ENCODE data around the gene TMEM59. TPM values are rescaled to one million over a fixed set of nuclear protein-coding genes. Genes with fewer than 3 reads are reported as not detected.
"Not testable (repeated sequence)": the region's sequence is repeated elsewhere in the genome, so short reads cannot be mapped to it uniquely, and the experiment has no call there.

TMEM59 gene
- total RNA-seq, 2 experiments from 2014 or later, result 99.3 to 120 TPM

- ATAC-seq (no peak), DNase-seq (no peak)
- peaks cover 1% of the 10 kb centered on the region for H3K27me3 Mint-ChIP-seq
- no peaks in the 10 kb centered on the region for H3K36me3 Mint-ChIP-seq (ENCODE audit: low read depth)
- POLR2A ChIA-PET, result no interaction called here
- CTCF ChIA-PET, result no interaction called here
- no peak overlapping the region for H3K27ac Mint-ChIP-seq
- no peaks in the 10 kb centered on the region for H3K9me3 Mint-ChIP-seq (ENCODE audit: low read depth)
- intact Hi-C loops (cut with DNase I, micrococcal nuclease), result no loop called here
- no peaks in the 10 kb centered on the region for H3K4me1 Mint-ChIP-seq
- H3K4me3 Mint-ChIP-seq, result no peak overlapping the region
Measured at GRCh38 chr1:53998223-53998622, 54.8 kb downstream of the TMEM59 start.

DNA sequence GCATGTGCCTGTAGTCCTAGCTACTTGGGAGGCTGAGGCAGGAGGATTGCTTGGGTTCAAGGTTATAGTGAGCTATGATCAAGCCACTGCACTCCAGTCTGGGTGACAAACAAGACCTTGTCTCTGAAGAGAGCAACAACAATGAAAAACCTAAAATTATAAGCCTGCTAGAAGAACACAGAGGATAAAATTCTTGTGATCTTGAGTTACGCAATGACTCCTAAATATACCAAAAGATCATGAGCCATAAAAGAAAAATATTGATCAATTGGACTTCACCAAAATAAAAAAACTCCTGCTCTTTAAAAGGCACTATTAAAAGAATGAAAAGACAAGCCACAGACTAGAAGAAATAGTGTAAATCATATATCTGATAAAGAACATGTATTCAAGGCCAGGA, 57.3 kb downstream of the TMEM59 start:
- peaks cover 1% of the 10 kb centered on the region for H3K27me3 Mint-ChIP-seq
- H3K9me3 Mint-ChIP-seq (ENCODE audit: low read depth), result no peaks in the 10 kb centered on the region
- ChIA-PET POLR2A (no interaction called here), CTCF (no interaction called here)
- no peak overlapping the region for H3K4me3 Mint-ChIP-seq
- intact Hi-C loops (cut with DNase I, micrococcal nuclease), result no loop called here
- ATAC-seq, result no peak
- H3K4me1 Mint-ChIP-seq, result no peaks in the 10 kb centered on the region
- no peak for DNase-seq
- no peaks in the 10 kb centered on the region for H3K36me3 Mint-ChIP-seq (ENCODE audit: low read depth)
- H3K27ac Mint-ChIP-seq, result no peak overlapping the region

DNA sequence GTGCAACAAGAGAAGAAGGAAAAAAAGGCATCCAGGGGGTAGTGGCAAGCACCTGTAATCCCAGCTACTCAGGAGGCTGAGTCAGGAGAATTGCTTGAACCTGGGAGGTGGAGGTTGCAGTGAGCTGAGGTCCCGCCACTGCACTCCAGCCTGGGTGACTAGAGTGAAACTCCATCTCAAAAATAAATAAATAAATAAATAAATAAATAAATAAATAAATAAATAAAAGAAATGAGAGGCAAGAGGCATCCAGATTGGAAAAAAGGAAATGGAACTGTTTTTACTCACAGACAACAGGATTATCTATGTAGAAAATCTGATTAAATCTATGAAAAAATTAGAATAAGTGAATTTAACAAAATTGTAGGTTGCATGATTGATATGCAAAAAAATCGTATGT, 58.5 kb downstream of the TMEM59 start:
- H3K4me3 Mint-ChIP-seq; POLR2A ChIA-PET; H3K9me3 Mint-ChIP-seq (ENCODE audit: low read depth); H3K4me1 Mint-ChIP-seq; DNase-seq; CTCF ChIA-PET; H3K27ac Mint-ChIP-seq; H3K27me3 Mint-ChIP-seq; H3K36me3 Mint-ChIP-seq (ENCODE audit: low read depth); intact Hi-C loops (cut with DNase I, micrococcal nuclease); ATAC-seq: not testable (repeated sequence)

DNA sequence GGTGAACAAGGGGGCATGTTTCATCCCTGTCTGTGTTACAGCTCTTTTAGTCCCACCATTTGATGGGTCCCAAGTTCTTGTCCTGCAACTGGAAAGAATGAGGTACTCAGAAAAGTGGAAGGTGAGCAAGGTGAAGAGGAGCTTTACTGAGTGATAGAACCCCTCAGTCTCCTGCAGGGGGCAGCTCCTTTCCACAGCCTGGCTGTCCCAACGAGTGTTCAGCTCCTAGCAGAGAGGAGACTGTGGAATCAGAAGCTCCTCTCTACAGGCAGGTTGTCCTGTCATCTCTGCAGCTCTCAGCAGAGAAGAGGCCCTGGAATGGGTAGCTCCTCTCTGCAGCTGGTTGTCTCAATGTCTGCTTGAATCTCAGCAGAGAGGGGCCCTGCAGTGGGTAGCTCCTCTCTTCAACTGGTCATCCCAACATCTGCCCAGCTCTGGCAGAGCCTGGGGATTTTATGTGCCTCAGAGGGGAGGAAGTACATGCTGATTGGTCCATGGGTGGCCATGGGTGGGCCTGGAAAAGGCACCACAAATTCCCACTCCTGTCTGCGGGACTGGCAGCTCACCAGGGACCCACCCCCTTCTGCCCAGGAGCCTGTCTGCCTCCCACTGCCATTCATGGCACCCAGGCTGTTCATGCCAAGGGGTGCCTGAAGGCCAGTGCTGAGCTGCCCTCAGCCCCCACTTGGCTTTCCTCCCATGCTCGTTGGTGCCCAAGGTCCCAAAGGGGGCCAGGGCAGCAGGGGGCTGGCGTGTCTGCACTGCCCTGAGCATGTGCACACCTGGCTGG, 60.7 kb downstream of the TMEM59 start:
- H3K27ac Mint-ChIP-seq, result no peak overlapping the region
- H3K9me3 Mint-ChIP-seq (ENCODE audit: low read depth), result no peaks in the 10 kb centered on the region
- ChIA-PET CTCF (interaction anchor here (0.7 to 1.3 kb wide), 6 partner anchors 12 to 120 kb away, joined by 3 to 6 read pairs (median 3); no protein-coding TSS in a partner anchor), POLR2A (no interaction called here)
- intact Hi-C loops (cut with DNase I, micrococcal nuclease), result no loop called here
- H3K4me3 Mint-ChIP-seq, result no peak overlapping the region
- DNase-seq, result peak; percentile 23
- peaks cover 8% of the 10 kb centered on the region for H3K4me1 Mint-ChIP-seq
- H3K36me3 Mint-ChIP-seq (ENCODE audit: low read depth), result no peaks in the 10 kb centered on the region
- ATAC-seq, result no peak
- peaks cover 1% of the 10 kb centered on the region for H3K27me3 Mint-ChIP-seq

DNA sequence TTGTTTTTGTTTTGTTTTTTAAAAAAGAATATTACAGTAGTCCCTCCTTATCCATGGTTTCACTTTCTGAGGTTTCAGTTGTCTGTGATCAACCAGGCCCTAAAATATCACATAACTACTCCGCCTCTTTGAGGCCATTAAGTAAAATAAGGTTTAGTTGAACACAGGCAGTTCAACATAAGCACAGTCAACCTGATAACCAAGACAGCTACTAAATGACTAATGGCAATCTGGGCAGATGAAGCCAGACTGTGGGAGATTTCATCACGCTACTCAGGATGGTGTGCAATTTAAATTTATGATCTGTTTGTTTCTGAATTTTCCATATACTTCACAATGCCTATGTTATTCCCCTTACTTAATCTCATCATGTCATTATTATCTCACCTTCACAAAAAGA, 65.1 kb downstream of the TMEM59 start:
- intact Hi-C loops (cut with DNase I, micrococcal nuclease), result no loop called here
- H3K9me3 Mint-ChIP-seq (ENCODE audit: low read depth), result no peaks in the 10 kb centered on the region
- H3K4me1 Mint-ChIP-seq, result peaks cover 26% of the 10 kb centered on the region
- CTCF ChIA-PET, result no interaction called here
- H3K27me3 Mint-ChIP-seq, result no peaks in the 10 kb centered on the region
- no peaks in the 10 kb centered on the region for H3K36me3 Mint-ChIP-seq (ENCODE audit: low read depth)
- peak overlapping the region; percentile 47 for H3K27ac Mint-ChIP-seq
- POLR2A ChIA-PET, result no interaction called here
- DNase-seq, result peak; percentile 41
- peak; percentile 94 for ATAC-seq
- no peak overlapping the region for H3K4me3 Mint-ChIP-seq

- Mint-ChIP-seq H3K27me3 (no peaks in the 10 kb centered on the region), H3K4me3 (no peak overlapping the region), H3K36me3 (ENCODE audit: low read depth) (no peaks in the 10 kb centered on the region), H3K4me1 (peaks cover 26% of the 10 kb centered on the region), H3K27ac (no peak overlapping the region), H3K9me3 (ENCODE audit: low read depth) (no peaks in the 10 kb centered on the region)
- no peak for ATAC-seq
- ChIA-PET POLR2A (no interaction called here), CTCF (no interaction called here)
- intact Hi-C loops (cut with DNase I, micrococcal nuclease), result no loop called here
- no peak for DNase-seq
Measured at GRCh38 chr1:53986458-53986857, 66.5 kb downstream of the TMEM59 start.

DNA sequence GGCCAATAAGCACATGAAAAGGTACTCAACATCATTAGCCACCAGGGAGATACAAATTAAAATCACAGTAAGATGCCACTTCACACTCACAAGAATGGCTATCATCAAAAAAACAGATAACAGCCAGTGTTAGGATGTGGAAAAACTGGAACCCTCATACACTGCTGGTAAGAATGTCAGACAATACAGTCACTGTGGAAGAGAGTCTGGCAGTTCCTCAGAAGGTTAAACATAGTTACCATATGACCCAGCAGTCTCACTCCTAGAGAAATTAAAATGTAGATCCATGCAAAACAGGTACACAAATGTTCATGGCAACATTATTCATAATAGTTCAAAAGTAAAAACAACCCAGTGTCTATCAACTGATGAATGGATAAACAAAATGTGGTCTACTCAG, 68.3 kb downstream of the TMEM59 start:
- POLR2A ChIA-PET, result no interaction called here
- Mint-ChIP-seq H3K9me3 (ENCODE audit: low read depth) (no peaks in the 10 kb centered on the region), H3K27ac (no peak overlapping the region), H3K36me3 (ENCODE audit: low read depth) (no peaks in the 10 kb centered on the region), H3K27me3 (no peaks in the 10 kb centered on the region), H3K4me1 (peaks cover 26% of the 10 kb centered on the region), H3K4me3 (no peak overlapping the region)
- CTCF ChIA-PET, result no interaction called here
- DNase-seq (no peak), ATAC-seq (no peak)
- intact Hi-C loops (cut with DNase I, micrococcal nuclease), result no loop called here

DNA sequence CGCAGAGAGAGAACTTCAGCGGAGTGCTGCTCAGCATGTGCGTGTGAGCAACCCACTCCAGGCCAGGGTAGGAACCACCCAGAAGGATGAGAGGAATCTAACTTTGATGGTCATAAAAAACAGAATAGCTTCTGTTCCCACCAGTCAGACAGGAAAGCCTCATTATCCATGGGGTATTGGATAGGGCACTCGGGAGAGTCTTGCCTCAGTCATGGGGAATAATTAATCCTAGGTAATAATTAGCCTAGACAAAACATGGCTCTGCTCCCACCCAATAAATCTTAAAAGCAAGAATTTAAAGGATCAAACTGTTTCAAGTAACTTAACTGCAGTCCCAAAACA, 70.3 kb downstream of the TMEM59 start:
- CTCF ChIA-PET, result interaction anchor here (0.8 kb wide), 1 partner anchor 16 kb away, joined by 4 read pairs; no protein-coding TSS in a partner anchor
- Mint-ChIP-seq H3K4me3 (no peak overlapping the region), H3K36me3 (ENCODE audit: low read depth) (no peaks in the 10 kb centered on the region), H3K4me1 (peaks cover 22% of the 10 kb centered on the region), H3K27ac (no peak overlapping the region), H3K9me3 (ENCODE audit: low read depth) (no peaks in the 10 kb centered on the region), H3K27me3 (no peaks in the 10 kb centered on the region)
- POLR2A ChIA-PET, result no interaction called here
- no peak for DNase-seq
- intact Hi-C loops (cut with DNase I, micrococcal nuclease), result no loop called here
- no peak for ATAC-seq

GRCh38 chr1:53982034-53982762, 70.8 kb downstream of the TMEM59 start:
- Mint-ChIP-seq H3K27me3 (no peaks in the 10 kb centered on the region), H3K9me3 (ENCODE audit: low read depth) (no peaks in the 10 kb centered on the region), H3K36me3 (ENCODE audit: low read depth) (no peaks in the 10 kb centered on the region), H3K27ac (no peak overlapping the region), H3K4me3 (no peak overlapping the region), H3K4me1 (peaks cover 17% of the 10 kb centered on the region)
- POLR2A ChIA-PET, result no interaction called here
- DNase-seq (no peak), ATAC-seq (no peak)
- intact Hi-C loops (cut with DNase I, micrococcal nuclease), result no loop called here
- CTCF ChIA-PET, result interaction anchor here (1.0 kb wide), 1 partner anchor 45 kb away, joined by 4 read pairs; no protein-coding TSS in a partner anchor

- DNase-seq (no peak), ATAC-seq (no peak)
- Mint-ChIP-seq H3K27me3 (no peaks in the 10 kb centered on the region), H3K27ac (no peak overlapping the region), H3K4me1 (peaks cover 8% of the 10 kb centered on the region), H3K4me3 (no peak overlapping the region), H3K9me3 (ENCODE audit: low read depth) (no peaks in the 10 kb centered on the region), H3K36me3 (ENCODE audit: low read depth) (no peaks in the 10 kb centered on the region)
- intact Hi-C loops (cut with DNase I, micrococcal nuclease), result no loop called here
- CTCF ChIA-PET, result interaction anchor here (1.0 kb wide), 1 partner anchor 46 kb away, joined by 4 read pairs; no protein-coding TSS in a partner anchor
- POLR2A ChIA-PET, result no interaction called here
Measured at GRCh38 chr1:53981220-53981619, 71.8 kb downstream of the TMEM59 start.

- CTCF ChIA-PET, result interaction anchor here (1.1 to 1.5 kb wide), 2 partner anchors 119 to 164 kb away, joined by 3 to 6 read pairs; no protein-coding TSS in a partner anchor
- intact Hi-C loops (cut with DNase I, micrococcal nuclease), result no loop called here
- no peaks in the 10 kb centered on the region for H3K27me3 Mint-ChIP-seq
- H3K9me3 Mint-ChIP-seq (ENCODE audit: low read depth), result no peaks in the 10 kb centered on the region
- peaks cover 2% of the 10 kb centered on the region for H3K36me3 Mint-ChIP-seq (ENCODE audit: low read depth)
- POLR2A ChIA-PET, result no interaction called here
- DNase-seq (no peak), ATAC-seq (no peak)
- H3K4me1 Mint-ChIP-seq, result no peaks in the 10 kb centered on the region
- H3K27ac Mint-ChIP-seq, result no peak overlapping the region
- H3K4me3 Mint-ChIP-seq, result no peak overlapping the region
Measured at GRCh38 chr1:53979712-53980450, 73.1 kb downstream of the TMEM59 start.

All from activated CD4-positive, alpha-beta T cell treated with anti-CD3 and anti-CD28 coated beads for 36 hours (primary cell).